ENCODE measurements around the gene SMPD2.

SMPD2 gene

DNA sequence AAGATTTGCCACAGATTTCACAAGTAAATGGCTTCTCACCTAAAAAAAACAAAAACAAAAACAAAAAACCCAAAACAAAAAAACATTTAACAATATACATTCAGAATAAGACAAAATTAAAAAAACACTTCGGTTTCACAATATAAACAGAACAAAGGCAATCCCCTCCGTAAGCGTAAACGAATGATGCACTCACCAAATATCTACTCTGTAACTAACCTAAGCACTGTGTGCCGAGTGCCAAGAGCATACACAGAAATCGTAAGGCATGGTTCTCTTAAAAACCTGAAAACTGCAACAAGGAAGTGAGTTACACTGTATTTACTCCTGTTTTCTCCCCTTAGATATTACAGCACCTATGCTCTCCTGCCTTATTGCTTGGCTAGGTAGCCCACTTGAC, 27.2 kb downstream of the SMPD2 start:
- TF ChIP-seq, protein P1, sequence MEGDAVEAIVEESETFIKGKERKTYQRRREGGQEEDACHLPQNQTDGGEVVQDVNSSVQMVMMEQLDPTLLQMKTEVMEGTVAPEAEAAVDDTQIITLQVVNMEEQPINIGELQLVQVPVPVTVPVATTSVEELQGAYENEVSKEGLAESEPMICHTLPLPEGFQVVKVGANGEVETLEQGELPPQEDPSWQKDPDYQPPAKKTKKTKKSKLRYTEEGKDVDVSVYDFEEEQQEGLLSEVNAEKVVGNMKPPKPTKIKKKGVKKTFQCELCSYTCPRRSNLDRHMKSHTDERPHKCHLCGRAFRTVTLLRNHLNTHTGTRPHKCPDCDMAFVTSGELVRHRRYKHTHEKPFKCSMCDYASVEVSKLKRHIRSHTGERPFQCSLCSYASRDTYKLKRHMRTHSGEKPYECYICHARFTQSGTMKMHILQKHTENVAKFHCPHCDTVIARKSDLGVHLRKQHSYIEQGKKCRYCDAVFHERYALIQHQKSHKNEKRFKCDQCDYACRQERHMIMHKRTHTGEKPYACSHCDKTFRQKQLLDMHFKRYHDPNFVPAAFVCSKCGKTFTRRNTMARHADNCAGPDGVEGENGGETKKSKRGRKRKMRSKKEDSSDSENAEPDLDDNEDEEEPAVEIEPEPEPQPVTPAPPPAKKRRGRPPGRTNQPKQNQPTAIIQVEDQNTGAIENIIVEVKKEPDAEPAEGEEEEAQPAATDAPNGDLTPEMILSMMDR (IDR thresholded peaks at IDR 0.05; ENCODE audit: low read depth, low read length, missing control alignments) = no peak
- no peak for DNase-seq (ENCODE audit: extremely low read depth, low read depth)

DNA sequence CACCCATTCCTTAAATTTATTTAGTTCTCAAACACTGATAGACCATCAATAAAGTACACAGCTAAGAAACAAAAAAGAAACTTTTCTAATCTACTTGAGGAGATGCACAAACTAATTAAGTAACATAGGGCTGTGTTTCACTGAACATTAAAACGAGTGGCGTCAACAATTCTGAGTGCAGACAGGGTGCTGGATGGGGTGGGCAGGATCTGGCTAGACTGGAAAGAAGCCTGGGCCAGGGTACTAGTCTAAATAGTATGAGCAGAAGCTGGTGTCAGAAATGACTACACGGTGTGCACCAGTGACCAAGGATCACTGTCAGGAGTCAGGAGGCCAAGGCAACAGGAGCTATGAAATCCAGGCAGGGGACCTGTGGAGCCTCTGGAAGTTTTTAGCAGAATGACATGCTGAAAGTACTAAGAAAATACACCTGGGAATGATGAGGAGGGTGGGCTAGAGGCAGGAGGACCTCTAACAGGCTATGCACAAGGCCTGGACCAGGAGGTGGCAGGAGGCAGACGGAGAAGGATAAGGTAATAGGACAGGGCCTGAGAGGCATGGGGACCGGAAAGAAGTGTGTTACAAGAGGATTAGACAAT, 29.2 kb downstream of the SMPD2 start:
- no peak for DNase-seq (ENCODE audit: extremely low read depth, low read depth)
- H3K4me3 ChIP-seq (replicated peaks; ENCODE audit: low read depth, low read length) = no peak overlapping the region
- TF ChIP-seq, protein P1 (IDR thresholded peaks at IDR 0.05; ENCODE audit: low read depth, low read length, missing control alignments) = no peak

More for the DNA sequence above, 27.2 kb downstream of the SMPD2 start:
- no peak overlapping the region for H3K4me3 ChIP-seq (replicated peaks; ENCODE audit: low read depth, low read length)

DNA sequence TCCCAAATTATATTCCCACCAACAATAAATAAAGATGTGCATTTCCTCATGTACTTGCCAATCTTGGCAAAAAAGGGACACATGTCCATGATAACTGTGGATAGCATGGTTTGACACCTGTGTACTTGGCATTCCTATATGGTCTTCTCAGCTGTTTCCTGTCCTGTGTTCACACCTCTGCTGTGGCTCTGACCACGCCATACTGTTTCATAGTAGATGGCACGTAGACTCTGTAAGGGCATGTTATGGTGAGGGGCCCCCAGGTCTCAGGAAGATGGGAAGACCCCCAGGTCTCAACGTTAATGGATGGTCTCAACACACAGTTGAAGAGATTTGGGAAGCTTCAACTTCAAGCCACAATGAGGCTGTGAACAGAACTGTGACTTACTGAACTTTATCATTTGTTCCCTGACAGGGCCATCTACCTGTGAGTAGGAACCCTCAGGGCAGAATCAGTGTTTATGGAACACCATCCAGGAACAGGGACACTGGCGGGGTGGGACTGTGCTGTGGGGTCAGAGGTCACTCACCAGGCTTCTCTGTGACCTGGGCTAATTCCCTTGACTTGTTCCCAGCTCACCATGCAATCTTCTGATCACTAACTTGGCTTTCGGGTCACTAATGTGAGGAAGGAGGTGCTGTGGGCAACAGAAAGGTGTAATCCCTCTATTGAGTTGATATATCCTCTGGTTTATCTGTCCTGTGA, 30.7 kb downstream of the SMPD2 start:
- TF ChIP-seq, protein P1 (IDR thresholded peaks at IDR 0.05; ENCODE audit: low read depth, low read length, missing control alignments) = no peak
- no peak overlapping the region for H3K4me3 ChIP-seq (replicated peaks; ENCODE audit: low read depth, low read length)
- no peak for DNase-seq (ENCODE audit: extremely low read depth, low read depth)

DNA sequence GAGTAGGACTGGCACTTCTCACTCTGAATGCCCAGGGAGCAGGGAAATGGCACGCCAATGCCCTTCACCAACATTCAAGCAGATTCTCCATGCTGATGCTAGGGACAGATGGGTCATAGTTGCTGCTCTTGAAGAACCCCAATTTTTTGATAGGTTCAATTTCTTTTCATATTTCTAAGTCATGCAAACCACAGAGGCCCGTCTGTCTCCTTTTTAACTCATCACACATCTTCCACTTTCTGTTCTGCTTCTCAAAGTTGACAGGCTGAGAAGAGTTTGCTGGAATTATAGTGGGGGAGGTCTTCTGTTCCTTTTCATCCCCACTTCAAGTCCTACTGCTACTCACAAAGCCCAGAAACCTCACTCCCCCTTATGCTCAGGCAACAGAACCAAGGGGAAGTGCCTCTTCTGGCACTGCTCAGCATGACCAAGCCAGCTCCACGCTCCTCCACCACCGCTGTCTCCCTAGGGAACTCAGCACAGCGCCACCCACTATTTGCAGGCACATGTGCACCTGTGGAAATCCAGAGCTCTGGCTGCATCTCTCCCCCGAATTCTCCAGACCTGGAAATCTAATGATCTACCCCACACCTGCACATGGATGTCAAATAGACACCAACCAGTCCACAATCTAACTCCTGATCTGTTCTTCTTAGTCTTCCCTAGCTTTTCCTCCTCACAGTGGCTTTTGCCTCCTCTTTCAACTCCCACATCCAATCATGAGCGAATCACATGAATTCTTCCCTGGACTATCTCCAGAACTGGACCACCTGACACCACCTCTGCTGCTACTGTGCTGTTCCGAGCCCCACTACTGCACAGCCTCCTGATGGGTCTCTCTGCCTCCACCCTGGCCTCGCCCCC, 31.8 kb downstream of the SMPD2 start:
- TF ChIP-seq, protein P1 (IDR thresholded peaks at IDR 0.05; ENCODE audit: low read depth, low read length, missing control alignments) = no peak
- no peak overlapping the region for H3K4me3 ChIP-seq (replicated peaks; ENCODE audit: low read depth, low read length)
- no peak for DNase-seq (ENCODE audit: extremely low read depth, low read depth)

GRCh38 chr6:109473120-109473519, 32.6 kb downstream of the SMPD2 start:
- TF ChIP-seq, protein P1 (IDR thresholded peaks at IDR 0.05; ENCODE audit: low read depth, low read length, missing control alignments) = no peak
- no peak for DNase-seq (ENCODE audit: extremely low read depth, low read depth)
- no peak overlapping the region for H3K4me3 ChIP-seq (replicated peaks; ENCODE audit: low read depth, low read length)

DNA sequence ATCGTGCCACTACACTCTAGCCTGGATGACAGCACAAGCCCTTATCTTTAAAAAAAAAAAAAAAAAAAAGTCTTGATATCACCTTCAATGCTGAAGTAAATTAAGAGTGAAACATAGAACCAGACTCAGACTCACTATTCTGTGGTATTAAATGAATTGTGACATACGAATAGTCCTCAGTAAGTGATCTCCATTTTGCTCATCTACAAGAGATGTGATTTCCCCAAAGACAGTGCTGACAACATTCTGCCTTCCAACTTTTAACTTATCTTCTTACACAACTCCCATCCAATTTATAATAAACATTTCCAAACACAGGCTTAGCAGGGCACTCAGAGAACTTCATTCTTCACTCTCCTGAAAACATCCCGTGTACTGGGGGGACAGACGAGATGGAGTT, 34.5 kb downstream of the SMPD2 start:
- H3K4me3 ChIP-seq (replicated peaks; ENCODE audit: low read depth, low read length) = no peak overlapping the region
- TF ChIP-seq, protein P1 (IDR thresholded peaks at IDR 0.05; ENCODE audit: low read depth, low read length, missing control alignments) = no peak
- DNase-seq (ENCODE audit: extremely low read depth, low read depth) = no peak

Data from HFF-Myc (cell line).